Cortex of kidney (tissue), 1 donor: Measurements from ENCODE around the gene PCDHB5.
"Not testable (repeated sequence)": the region's sequence is repeated elsewhere in the genome, so short reads cannot be mapped to it uniquely, and the experiment has no call there.

Experiments used
- DNase-seq: peaks from one replicate; lab custom pipeline; 2025; lab: John Stamatoyannopoulos, UW

Gene PCDHB5

GRCh38 chr5:141135030-141135717 is at the start of gene PCDHB5:
PCDHB5 (plus strand) TSS chr5:141135206; CDS start chr5:141135435, 229 bp downstream.
- DNase-seq, result no peak

DNA sequence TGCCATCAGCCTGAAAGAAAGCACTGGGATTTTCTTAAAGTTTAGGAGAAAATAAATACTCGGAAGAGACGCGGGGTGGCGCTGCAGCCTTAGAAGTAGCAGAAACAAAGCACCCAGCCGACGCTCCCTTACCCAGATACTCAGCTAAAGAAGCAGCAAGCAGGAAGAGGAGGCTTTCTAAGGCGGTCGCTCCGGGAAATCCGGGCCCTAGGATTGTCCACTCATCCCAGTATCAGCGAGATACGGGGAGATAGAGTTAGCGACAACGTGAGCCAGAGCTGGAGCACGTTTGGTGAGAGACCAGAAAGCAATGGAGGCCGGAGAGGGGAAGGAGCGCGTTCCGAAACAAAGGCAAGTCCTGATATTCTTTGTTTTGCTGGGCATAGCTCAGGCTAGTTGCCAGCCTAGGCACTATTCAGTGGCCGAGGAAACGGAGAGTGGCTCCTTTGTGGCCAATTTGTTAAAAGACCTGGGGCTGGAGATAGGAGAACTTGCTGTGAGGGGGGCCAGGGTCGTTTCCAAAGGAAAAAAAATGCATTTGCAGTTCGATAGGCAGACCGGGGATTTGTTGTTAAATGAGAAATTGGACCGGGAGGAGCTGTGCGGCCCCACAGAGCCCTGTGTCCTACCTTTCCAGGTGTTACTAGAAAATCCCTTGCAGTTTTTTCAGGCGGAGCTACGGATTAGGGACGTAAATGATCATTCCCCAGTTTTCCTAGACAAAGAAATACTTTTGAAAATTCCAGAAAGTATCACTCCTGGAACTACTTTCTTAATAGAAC is 40.3 kb upstream of the PCDHB5 start, which contains the start of gene PCDHB2:
PCDHB2 (plus strand) TSS at position 135 of the 782 bp plus-strand sequence; CDS start at position 311, 176 bp downstream.
- no peak for DNase-seq

DNA sequence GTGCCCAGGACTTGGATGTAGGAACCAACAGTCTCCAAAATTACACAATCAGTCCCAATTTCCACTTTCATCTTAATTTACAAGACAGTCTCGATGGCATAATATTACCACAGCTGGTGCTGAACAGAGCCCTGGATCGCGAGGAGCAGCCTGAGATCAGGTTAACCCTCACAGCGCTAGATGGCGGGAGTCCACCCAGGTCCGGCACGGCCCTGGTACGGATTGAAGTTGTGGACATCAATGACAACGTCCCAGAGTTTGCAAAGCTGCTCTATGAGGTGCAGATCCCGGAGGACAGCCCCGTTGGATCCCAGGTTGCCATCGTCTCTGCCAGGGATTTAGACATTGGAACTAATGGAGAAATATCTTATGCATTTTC is 39.8 kb upstream of the PCDHB5 start:
- no peak for DNase-seq

DNA sequence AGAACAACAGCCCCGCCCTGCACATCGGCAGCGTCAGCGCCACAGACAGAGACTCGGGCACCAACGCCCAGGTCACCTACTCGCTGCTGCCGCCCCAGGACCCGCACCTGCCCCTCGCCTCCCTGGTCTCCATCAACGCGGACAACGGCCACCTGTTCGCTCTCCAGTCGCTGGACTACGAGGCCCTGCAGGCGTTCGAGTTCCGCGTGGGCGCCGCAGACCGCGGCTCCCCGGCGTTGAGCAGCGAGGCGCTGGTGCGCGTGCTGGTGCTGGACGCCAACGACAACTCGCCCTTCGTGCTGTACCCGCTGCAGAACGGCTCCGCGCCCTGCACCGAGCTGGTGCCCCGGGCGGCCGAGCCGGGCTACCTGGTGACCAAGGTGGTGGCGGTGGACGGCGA is 38.8 kb upstream of the PCDHB5 start:
- DNase-seq, result not testable (repeated sequence)

DNA sequence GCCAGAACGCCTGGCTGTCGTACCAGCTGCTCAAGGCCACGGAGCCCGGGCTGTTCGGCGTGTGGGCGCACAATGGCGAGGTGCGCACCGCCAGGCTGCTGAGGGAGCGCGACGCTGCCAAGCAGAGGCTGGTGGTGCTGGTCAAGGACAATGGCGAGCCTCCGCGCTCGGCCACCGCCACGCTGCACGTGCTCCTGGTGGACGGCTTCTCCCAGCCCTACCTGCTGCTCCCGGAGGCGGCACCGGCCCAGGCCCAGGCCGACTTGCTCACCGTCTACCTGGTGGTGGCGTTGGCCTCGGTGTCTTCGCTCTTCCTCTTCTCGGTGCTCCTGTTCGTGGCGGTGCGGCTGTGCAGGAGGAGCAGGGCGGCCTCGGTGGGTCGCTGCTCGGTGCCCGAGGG is 38.4 kb upstream of the PCDHB5 start:
- not testable (repeated sequence) for DNase-seq

DNA sequence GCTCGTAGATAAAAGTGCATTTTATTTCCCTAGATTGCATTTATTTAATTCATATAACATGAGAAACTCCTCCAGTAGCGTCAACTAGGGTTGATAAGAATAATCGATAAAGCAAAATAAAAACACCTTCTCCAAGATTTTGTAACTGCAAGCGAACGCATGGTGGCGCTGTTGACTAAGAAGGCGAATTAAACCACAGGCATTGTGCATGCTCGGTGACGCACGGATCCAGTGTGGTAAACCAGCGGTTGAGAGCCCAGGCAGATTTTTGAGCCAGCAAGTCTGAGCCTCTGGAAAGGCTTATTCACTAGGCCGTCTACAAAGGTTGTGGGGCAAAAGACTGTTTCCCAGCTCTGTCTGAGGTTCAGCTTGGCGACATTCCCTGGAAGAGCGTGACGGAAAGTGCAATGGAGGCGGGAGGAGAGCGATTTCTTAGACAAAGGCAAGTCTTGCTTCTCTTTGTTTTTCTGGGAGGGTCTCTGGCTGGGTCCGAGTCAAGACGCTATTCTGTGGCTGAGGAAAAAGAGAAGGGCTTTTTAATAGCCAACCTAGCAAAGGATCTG is 34.7 kb upstream of the PCDHB5 start, which contains the start of gene PCDHB3:
PCDHB3 (plus strand) TSS at position 231 of the 563 bp plus-strand sequence; CDS start at position 408, 177 bp downstream.
- no peak for DNase-seq

DNA sequence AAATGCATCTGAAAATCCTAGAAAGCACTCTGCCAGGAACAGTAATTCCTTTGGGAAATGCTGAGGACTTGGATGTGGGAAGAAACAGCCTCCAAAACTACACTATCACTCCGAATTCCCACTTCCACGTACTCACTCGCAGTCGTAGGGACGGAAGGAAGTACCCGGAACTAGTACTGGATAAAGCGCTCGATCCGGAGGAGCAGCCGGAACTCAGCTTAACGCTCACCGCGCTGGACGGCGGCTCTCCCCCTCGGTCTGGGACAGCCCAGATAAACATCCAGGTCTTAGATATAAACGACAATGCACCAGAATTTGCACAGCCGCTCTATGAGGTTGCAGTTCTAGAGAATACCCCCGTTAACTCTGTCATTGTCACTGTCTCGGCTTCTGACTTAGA is 33.9 kb upstream of the PCDHB5 start:
- DNase-seq, result no peak

DNA sequence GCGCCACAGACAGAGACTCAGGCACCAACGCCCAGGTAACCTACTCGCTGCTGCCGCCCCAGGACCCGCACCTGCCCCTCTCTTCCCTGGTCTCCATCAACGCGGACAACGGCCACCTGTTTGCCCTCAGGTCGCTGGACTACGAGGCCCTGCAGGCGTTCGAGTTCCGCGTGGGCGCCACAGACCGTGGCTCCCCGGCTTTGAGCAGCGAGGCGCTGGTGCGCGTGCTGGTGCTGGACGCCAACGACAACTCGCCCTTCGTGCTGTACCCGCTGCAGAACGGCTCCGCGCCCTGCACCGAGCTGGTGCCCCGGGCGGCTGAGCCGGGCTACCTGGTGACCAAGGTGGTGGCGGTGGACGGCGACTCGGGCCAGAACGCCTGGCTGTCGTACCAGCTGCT is 32.9 kb upstream of the PCDHB5 start:
- DNase-seq, result not testable (repeated sequence)

DNA sequence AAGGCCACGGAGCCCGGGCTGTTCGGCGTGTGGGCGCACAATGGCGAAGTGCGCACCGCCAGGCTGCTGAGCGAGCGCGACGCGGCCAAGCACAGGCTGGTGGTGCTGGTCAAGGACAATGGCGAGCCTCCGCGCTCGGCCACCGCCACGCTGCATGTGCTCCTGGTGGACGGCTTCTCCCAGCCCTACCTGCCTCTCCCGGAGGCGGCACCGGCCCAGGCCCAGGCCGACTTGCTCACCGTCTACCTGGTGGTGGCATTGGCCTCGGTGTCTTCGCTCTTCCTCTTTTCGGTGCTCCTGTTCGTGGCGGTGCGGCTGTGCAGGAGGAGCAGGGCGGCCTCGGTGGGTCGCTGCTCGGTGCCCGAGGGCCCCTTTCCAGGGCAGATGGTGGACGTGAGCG is 32.5 kb upstream of the PCDHB5 start:
- DNase-seq, result not testable (repeated sequence)

- no peak for DNase-seq
These were observed 29.7 kb upstream of the PCDHB5 start for GRCh38 chr5:141105350-141105749.

DNA sequence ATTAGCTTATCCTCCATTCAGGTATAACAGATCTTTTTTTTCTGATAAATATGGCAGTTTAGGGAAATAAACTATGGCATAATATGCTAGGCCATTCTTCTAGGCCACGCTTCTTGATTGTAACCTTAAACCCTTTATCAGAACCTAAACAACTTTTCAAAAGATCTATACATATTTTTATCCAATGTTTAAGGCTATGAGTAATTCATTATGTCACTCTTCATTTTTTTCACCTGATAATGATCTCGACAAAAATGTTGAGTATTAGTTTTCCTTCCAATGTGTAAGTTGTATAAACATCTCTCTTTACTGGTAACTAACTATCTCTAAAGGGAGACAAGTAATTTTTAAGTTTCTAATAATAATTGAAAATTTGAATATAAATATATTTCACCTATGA is 15.8 kb upstream of the PCDHB5 start:
- DNase-seq, result no peak

- no peak for DNase-seq
These were observed 13.4 kb upstream of the PCDHB5 start, which contains the start of gene PCDHB4 for GRCh38 chr5:141121563-141121962. PCDHB4 (plus strand) TSS chr5:141121818; CDS start chr5:141121999, 181 bp downstream.

GRCh38 chr5:141121985-141122384 is 13.0 kb upstream of the PCDHB5 start:
- DNase-seq, result no peak

- not testable (repeated sequence) for DNase-seq
These were observed 11.4 kb upstream of the PCDHB5 start for GRCh38 chr5:141123396-141124135.

DNA sequence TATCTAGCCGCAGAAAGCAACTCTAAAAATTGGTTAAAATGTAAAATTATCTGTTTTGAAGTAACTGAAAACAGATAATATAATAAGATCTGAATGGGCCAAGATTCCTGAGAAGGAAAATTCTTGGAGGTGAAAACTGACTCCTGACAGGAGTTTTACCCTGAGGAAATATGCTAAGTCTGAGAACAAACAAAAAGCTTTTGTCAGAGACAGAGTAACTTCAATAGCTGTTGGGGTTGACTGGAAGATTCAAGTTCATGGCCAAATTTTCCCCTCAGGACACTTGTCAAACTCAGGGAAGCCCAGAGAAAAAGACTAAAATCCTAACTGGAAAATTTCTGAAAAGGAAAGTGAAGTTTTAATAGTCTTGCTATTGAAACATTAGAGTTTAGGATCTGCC is 7.7 kb upstream of the PCDHB5 start:
- DNase-seq, result no peak

DNA sequence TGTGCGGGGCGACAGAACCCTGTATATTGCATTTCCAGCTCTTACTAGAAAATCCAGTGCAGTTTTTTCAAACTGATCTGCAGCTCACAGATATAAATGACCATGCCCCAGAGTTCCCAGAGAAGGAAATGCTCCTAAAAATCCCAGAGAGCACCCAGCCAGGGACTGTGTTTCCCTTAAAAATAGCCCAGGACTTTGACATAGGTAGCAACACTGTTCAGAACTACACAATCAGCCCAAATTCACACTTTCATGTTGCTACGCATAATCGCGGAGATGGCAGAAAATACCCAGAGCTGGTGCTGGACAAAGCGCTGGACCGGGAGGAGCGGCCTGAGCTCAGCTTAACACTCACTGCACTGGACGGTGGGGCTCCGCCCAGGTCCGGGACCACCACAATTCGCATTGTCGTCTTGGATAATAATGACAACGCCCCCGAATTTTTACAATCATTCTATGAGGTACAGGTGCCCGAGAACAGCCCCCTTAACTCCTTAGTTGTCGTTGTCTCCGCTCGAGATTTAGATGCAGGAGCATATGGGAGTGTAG is 786 bp downstream of the PCDHB5 start:
- no peak for DNase-seq

DNA sequence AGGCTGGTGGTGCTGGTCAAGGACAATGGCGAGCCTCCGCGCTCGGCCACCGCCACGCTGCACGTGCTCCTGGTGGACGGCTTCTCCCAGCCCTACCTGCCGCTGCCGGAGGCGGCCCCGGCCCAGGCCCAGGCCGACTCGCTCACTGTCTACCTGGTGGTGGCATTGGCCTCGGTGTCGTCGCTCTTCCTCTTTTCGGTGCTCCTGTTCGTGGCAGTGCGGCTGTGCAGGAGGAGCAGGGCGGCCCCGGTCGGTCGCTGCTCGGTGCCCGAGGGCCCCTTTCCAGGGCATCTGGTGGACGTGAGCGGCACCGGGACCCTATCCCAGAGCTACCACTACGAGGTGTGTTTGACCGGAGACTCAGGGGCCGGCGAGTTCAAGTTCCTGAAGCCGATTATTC is 2.3 kb downstream of the PCDHB5 start:
- DNase-seq, result not testable (repeated sequence)

GRCh38 chr5:141149812-141150211 is 14.8 kb downstream of the PCDHB5 start, which contains the start of gene PCDHB6:
PCDHB6 (plus strand) TSS chr5:141150057; CDS start chr5:141150258, 201 bp downstream.
- DNase-seq, result no peak

- DNase-seq, result no peak
These were observed 15.4 kb downstream of the PCDHB5 start for GRCh38 chr5:141150224-141150992.

DNA sequence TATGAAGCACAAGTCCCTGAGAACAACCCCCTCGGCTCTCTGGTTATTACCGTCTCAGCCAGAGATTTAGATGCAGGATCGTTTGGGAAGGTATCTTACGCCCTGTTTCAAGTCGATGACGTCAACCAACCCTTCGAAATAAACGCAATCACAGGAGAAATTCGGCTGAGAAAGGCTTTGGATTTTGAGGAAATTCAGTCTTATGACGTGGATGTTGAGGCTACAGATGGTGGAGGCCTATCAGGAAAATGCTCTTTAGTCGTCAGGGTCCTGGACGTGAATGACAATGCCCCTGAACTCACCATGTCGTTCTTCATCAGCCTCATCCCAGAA is 16.0 kb downstream of the PCDHB5 start:
- DNase-seq, result no peak

GRCh38 chr5:141151632-141152031 is 16.6 kb downstream of the PCDHB5 start:
- DNase-seq, result not testable (repeated sequence)
